ENCODE data around the gene NEUROG1. TPM values are rescaled to one million over a fixed set of nuclear protein-coding genes. Genes with fewer than 3 reads are reported as not detected.

Gene NEUROG1
- polyA plus RNA-seq, 3 donors: not detected

- TF ChIP-seq CTCF (IDR thresholded peaks at IDR 0.05): no peak
- 71% methylated on average over 2 of the region's 6 CpGs for WGBS (ENCODE audit: insufficient coverage)
These were observed 25.5 kb upstream of the NEUROG1 start for GRCh38 chr5:135561266-135561665.

GRCh38 chr5:135560858-135561257, 25.1 kb upstream of the NEUROG1 start:
- peak; percentile 89 for TF ChIP-seq CTCF (IDR thresholded peaks at IDR 0.05)
- Histone ChIP-seq H4K20me1 (ENCODE audit: insufficient read depth, low read length) (no peaks in the 10 kb centered on the region), H3K79me2 (ENCODE audit: insufficient read depth, low read length) (no peaks in the 10 kb centered on the region), H3K4me2 (replicated peaks; ENCODE audit: extremely low read depth, low read length, poor library complexity, severe bottlenecking) (no peak overlapping the region), H3K4me1 (ENCODE audit: control insufficient read depth in 1 of 2, insufficient read depth in 2 of 2, low read length in 2 of 2) (no peaks in the 10 kb centered on the region), H3K27me3 (ENCODE audit: control insufficient read depth in 2 of 2, insufficient read depth in 2 of 2, low read length in 2 of 2) (peaks cover 13 to 39% of the 10 kb centered on the region in 2 donors), H3K9me3 (replicated peaks in 1 of 2; ENCODE audit: control insufficient read depth in 1 of 2, insufficient read depth in 1 of 2, low read length in 2 of 2) (peaks cover 0 to 4% of the 10 kb centered on the region in 2 donors), H2AFZ (ENCODE audit: insufficient read depth, low read depth, low read length, poor library complexity, severe bottlenecking) (peak overlapping the region; percentile 41), H3K36me3 (replicated peaks in 1 of 2; ENCODE audit: control insufficient read depth in 1 of 2, insufficient read depth in 2 of 2, low read length in 2 of 2) (no peaks in the 10 kb centered on the region), H3K9ac (ENCODE audit: insufficient read depth, low read length, poor library complexity, severe bottlenecking) (no peak overlapping the region), H3K4me3 (replicated peaks in 1 of 3; ENCODE audit: low read depth in 2 of 3, low read length in 3 of 3) (no peak overlapping the region), H3K27ac (ENCODE audit: low read depth in 1 of 2, low read length in 2 of 2) (no peak overlapping the region)
- no peak overlapping the region for H3K27ac Mint-ChIP-seq
- WGBS (ENCODE audit: insufficient coverage): 15% methylated on average over 13 of the region's 14 CpGs
- peak; percentile 67 to 83 (median 82) for DNase-seq
- H3K9me3 Mint-ChIP-seq: peaks cover 0 to 2% (median 2%) of the 10 kb centered on the region in 7 donors
- peaks cover 36 to 60% (median 42%) of the 10 kb centered on the region in 3 donors for H3K27me3 Mint-ChIP-seq (ENCODE audit: low read depth in 3 of 3)
- H3K4me1 Mint-ChIP-seq: peaks cover 8% of the 10 kb centered on the region
- peak overlapping the region in 1 of 2 donors; percentile 60 for H3K4me3 Mint-ChIP-seq
- H3K36me3 Mint-ChIP-seq: no peaks in the 10 kb centered on the region
- intact Hi-C loops (cut with micrococcal nuclease): no loop called here

More at GRCh38 chr5:135561266-135561665, 25.5 kb upstream of the NEUROG1 start:
- no peaks in the 10 kb centered on the region for H3K36me3 ChIP-seq (replicated peaks in 1 of 2; ENCODE audit: control insufficient read depth in 1 of 2, insufficient read depth in 2 of 2, low read length in 2 of 2)
- H3K27me3 ChIP-seq (ENCODE audit: control insufficient read depth in 2 of 2, insufficient read depth in 2 of 2, low read length in 2 of 2): peaks cover 9 to 35% of the 10 kb centered on the region in 2 donors
- no peak for DNase-seq
- H3K27ac ChIP-seq (ENCODE audit: low read depth in 1 of 2, low read length in 2 of 2): no peak overlapping the region
- Mint-ChIP-seq H3K4me1 (peaks cover 8% of the 10 kb centered on the region), H3K36me3 (no peaks in the 10 kb centered on the region), H3K27ac (no peak overlapping the region), H3K27me3 (ENCODE audit: low read depth in 3 of 3) (peaks cover 32 to 57% (median 38%) of the 10 kb centered on the region in 3 donors), H3K4me3 (no peak overlapping the region), H3K9me3 (peaks cover 0 to 2% (median 2%) of the 10 kb centered on the region in 7 donors)
- no peak overlapping the region for H3K4me3 ChIP-seq (replicated peaks in 1 of 3; ENCODE audit: low read depth in 2 of 3, low read length in 3 of 3)
- no peaks in the 10 kb centered on the region for H3K79me2 ChIP-seq (ENCODE audit: insufficient read depth, low read length)
- H2AFZ ChIP-seq (ENCODE audit: insufficient read depth, low read depth, low read length, poor library complexity, severe bottlenecking): peak overlapping the region; percentile 41
- no peak overlapping the region for H3K9ac ChIP-seq (ENCODE audit: insufficient read depth, low read length, poor library complexity, severe bottlenecking)
- no peaks in the 10 kb centered on the region for H3K4me1 ChIP-seq (ENCODE audit: control insufficient read depth in 1 of 2, insufficient read depth in 2 of 2, low read length in 2 of 2)
- intact Hi-C loops (cut with micrococcal nuclease): no loop called here
- H3K9me3 ChIP-seq (replicated peaks in 1 of 2; ENCODE audit: control insufficient read depth in 1 of 2, insufficient read depth in 1 of 2, low read length in 2 of 2): peaks cover 0 to 4% of the 10 kb centered on the region in 2 donors
- no peak overlapping the region for H3K4me2 ChIP-seq (replicated peaks; ENCODE audit: extremely low read depth, low read length, poor library complexity, severe bottlenecking)
- no peaks in the 10 kb centered on the region for H4K20me1 ChIP-seq (ENCODE audit: insufficient read depth, low read length)
